Measurements from ENCODE around the gene TBX2. TPM values are rescaled to one million over a fixed set of nuclear protein-coding genes. Genes with fewer than 3 reads are reported as not detected.
"Not testable (repeated sequence)": the region's sequence is repeated elsewhere in the genome, so short reads cannot be mapped to it uniquely, and the experiment has no call there.

TBX2 gene
- total and polyA plus RNA-seq, 2 donors from 2014 or later: 66.4 to 122 TPM

- H3K4me1 ChIP-seq (ENCODE audit: control insufficient read depth in 2 of 3, insufficient read depth in 2 of 3, low read depth in 1 of 3, low read length in 3 of 3): no peaks in the 10 kb centered on the region
Measured at GRCh38 chr17:61447358-61447757, 47.7 kb downstream of the TBX2 start.

GRCh38 chr17:61448042-61448441, 48.4 kb downstream of the TBX2 start:
- H3K9ac ChIP-seq (ENCODE audit: low read length in 3 of 3): no peak overlapping the region
- intact Hi-C loops (cut with DNase I): no loop called here
- no peak for TF ChIP-seq CTCF (IDR thresholded peaks at IDR 0.05; ENCODE audit: borderline replicate concordance, extremely low read depth, insufficient read depth)
- DNase-seq (no peak), FAIRE-seq (no peak)
- no peak overlapping the region for H3K4me3 ChIP-seq (ENCODE audit: low read length in 3 of 3)
- H3K27ac ChIP-seq (ENCODE audit: low read depth in 2 of 2, low read length in 2 of 2): no peak overlapping the region
- no peaks in the 10 kb centered on the region for H3K9me3 ChIP-seq (ENCODE audit: control insufficient read depth in 2 of 3, insufficient read depth in 1 of 3, low read length in 3 of 3)
- peaks cover 16% of the 10 kb centered on the region for H3K27me3 ChIP-seq (ENCODE audit: control insufficient read depth, insufficient read depth, low read length)
- no peaks in the 10 kb centered on the region for H3K4me1 ChIP-seq (ENCODE audit: control insufficient read depth in 2 of 3, insufficient read depth in 2 of 3, low read depth in 1 of 3, low read length in 3 of 3)
- no peaks in the 10 kb centered on the region for H3K36me3 ChIP-seq (ENCODE audit: control insufficient read depth in 2 of 3, insufficient read depth in 3 of 3, low read length in 3 of 3)

More at GRCh38 chr17:61447358-61447757, 47.7 kb downstream of the TBX2 start:
- Histone ChIP-seq H3K9me3 (ENCODE audit: control insufficient read depth in 2 of 3, insufficient read depth in 1 of 3, low read length in 3 of 3) (no peaks in the 10 kb centered on the region), H3K4me3 (ENCODE audit: low read length in 3 of 3) (no peak overlapping the region), H3K27ac (ENCODE audit: low read depth in 2 of 2, low read length in 2 of 2) (no peak overlapping the region), H3K27me3 (ENCODE audit: control insufficient read depth, insufficient read depth, low read length) (peaks cover 9% of the 10 kb centered on the region), H3K36me3 (ENCODE audit: control insufficient read depth in 2 of 3, insufficient read depth in 3 of 3, low read length in 3 of 3) (no peaks in the 10 kb centered on the region), H3K9ac (ENCODE audit: low read length in 3 of 3) (no peak overlapping the region)
- DNase-seq (no peak), FAIRE-seq (no peak)
- intact Hi-C loops (cut with DNase I): no loop called here
- no peak for TF ChIP-seq CTCF (IDR thresholded peaks at IDR 0.05; ENCODE audit: borderline replicate concordance, extremely low read depth, insufficient read depth)

GRCh38 chr17:61449140-61449539, 49.5 kb downstream of the TBX2 start:
- H3K9ac ChIP-seq (ENCODE audit: low read length in 3 of 3); DNase-seq; FAIRE-seq; H3K4me1 ChIP-seq (ENCODE audit: control insufficient read depth in 2 of 3, insufficient read depth in 2 of 3, low read depth in 1 of 3, low read length in 3 of 3); H3K4me3 ChIP-seq (ENCODE audit: low read length in 3 of 3); intact Hi-C loops (cut with DNase I); H3K27ac ChIP-seq (ENCODE audit: low read depth in 2 of 2, low read length in 2 of 2); H3K9me3 ChIP-seq (ENCODE audit: control insufficient read depth in 2 of 3, insufficient read depth in 1 of 3, low read length in 3 of 3); H3K36me3 ChIP-seq (ENCODE audit: control insufficient read depth in 2 of 3, insufficient read depth in 3 of 3, low read length in 3 of 3): not testable (repeated sequence)
- H3K27me3 ChIP-seq (ENCODE audit: control insufficient read depth, insufficient read depth, low read length): peaks cover 27% of the 10 kb centered on the region

GRCh38 chr17:61449707-61450640, 50.3 kb downstream of the TBX2 start:
- intact Hi-C loops (cut with DNase I): no loop called here
- DNase-seq: no peak
- Histone ChIP-seq H3K27me3 (ENCODE audit: control insufficient read depth, insufficient read depth, low read length) (peaks cover 28% of the 10 kb centered on the region), H3K9me3 (ENCODE audit: control insufficient read depth in 2 of 3, insufficient read depth in 1 of 3, low read length in 3 of 3) (no peaks in the 10 kb centered on the region), H3K4me1 (ENCODE audit: control insufficient read depth in 2 of 3, insufficient read depth in 2 of 3, low read depth in 1 of 3, low read length in 3 of 3) (no peaks in the 10 kb centered on the region), H3K27ac (ENCODE audit: low read depth in 2 of 2, low read length in 2 of 2) (no peak overlapping the region), H3K9ac (ENCODE audit: low read length in 3 of 3) (no peak overlapping the region), H3K4me3 (ENCODE audit: low read length in 3 of 3) (no peak overlapping the region), H3K36me3 (ENCODE audit: control insufficient read depth in 2 of 3, insufficient read depth in 3 of 3, low read length in 3 of 3) (no peaks in the 10 kb centered on the region)
- no peak for FAIRE-seq
- TF ChIP-seq CTCF (IDR thresholded peaks at IDR 0.05; ENCODE audit: borderline replicate concordance, extremely low read depth, insufficient read depth): no peak

Data from kidney (tissue), 14 donors.